Tibial nerve (tissue), 4 donors: ENCODE results near the gene APOBEC3F.
"Not testable (repeated sequence)": the region's sequence is repeated elsewhere in the genome, so short reads cannot be mapped to it uniquely, and the experiment has no call there.

Source experiments
- EP300 ChIP-seq, 2 donors: sonication (generic); formaldehyde crosslinking; IDR thresholded peaks; one replicate each; pipeline ENCODE4 v1.6.1; 2017; ENCODE audit warnings: antibody characterized with exemption in 2 of 2, mild to moderate bottlenecking in 1 of 2
- TF ChIP-seq, protein P1 (sequence below), 5 experiments: fragments of 200-600 bp in 3 of 5; fragments of 450-650 bp in 2 of 5; sonication (generic) in 3 of 5; IDR thresholded peaks; one replicate each; pipeline ENCODE4 v1.5.1; 2016 to 2019; ENCODE audit warnings: antibody characterized with exemption in 5 of 5, mild to moderate bottlenecking in 3 of 5, moderate library complexity in 2 of 5

DNA sequence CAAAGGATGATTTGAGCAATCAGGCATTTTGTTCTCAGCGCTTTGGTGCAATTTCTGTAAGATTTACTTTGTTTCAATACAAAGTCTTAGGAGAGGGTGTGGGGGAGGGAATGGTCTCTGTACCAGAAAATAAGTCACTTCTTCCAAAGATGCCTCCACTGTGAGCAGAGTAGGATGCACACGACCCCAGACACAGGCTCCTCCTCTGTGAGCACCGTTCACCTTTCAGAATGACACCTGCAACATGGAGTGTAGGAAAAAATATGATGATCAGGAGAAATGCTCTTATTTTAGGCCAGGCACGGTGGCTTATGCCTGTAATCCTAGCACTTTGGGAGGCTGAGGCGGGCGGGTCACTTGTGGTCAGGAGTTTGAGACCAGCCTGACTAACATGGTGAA lies 25.9 kb upstream of the APOBEC3F start:
- TF ChIP-seq, protein P1, sequence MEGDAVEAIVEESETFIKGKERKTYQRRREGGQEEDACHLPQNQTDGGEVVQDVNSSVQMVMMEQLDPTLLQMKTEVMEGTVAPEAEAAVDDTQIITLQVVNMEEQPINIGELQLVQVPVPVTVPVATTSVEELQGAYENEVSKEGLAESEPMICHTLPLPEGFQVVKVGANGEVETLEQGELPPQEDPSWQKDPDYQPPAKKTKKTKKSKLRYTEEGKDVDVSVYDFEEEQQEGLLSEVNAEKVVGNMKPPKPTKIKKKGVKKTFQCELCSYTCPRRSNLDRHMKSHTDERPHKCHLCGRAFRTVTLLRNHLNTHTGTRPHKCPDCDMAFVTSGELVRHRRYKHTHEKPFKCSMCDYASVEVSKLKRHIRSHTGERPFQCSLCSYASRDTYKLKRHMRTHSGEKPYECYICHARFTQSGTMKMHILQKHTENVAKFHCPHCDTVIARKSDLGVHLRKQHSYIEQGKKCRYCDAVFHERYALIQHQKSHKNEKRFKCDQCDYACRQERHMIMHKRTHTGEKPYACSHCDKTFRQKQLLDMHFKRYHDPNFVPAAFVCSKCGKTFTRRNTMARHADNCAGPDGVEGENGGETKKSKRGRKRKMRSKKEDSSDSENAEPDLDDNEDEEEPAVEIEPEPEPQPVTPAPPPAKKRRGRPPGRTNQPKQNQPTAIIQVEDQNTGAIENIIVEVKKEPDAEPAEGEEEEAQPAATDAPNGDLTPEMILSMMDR (IDR thresholded peaks at IDR 0.05), result not testable (repeated sequence)
- not testable (repeated sequence) for TF ChIP-seq EP300 (IDR thresholded peaks at IDR 0.05)
